GM13976 (cell line): ENCODE measurements around the gene PSMB2.
"Not testable (repeated sequence)": the region's sequence is repeated elsewhere in the genome, so short reads cannot be mapped to it uniquely, and the experiment has no call there.

Source experiments
- DNase-seq: peaks from one replicate; pipeline ENCODE4 v3.0.0; 2012; ENCODE audit warnings: low spot score
- CTCF ChIP-seq: IDR thresholded peaks from 2 replicates; pipeline ENCODE4 v1.5.1; 2012; ENCODE audit warnings: borderline replicate concordance, mild to moderate bottlenecking; ENCODE audit not compliant: insufficient read depth; ENCODE audit errors: extremely low read depth, missing control alignments, control extremely low read depth
- in situ Hi-C: fragments of 300-500 bp; cut with MboI; formaldehyde crosslinking; loops from one replicate; pipeline ENCODE4 v1.12.0; 2022; ENCODE audit warnings: low sequenced_read_pairs, mixed read lengths, inconsistent platforms; ENCODE audit not compliant: unreplicated experiment

The PSMB2 gene

GRCh38 chr1:35586808-35587207 lies 54.5 kb downstream of the PSMB2 start:
- TF ChIP-seq CTCF, result no peak
- DNase-seq, result no peak
- in situ Hi-C loops, result no loop called here

- in situ Hi-C loops, DNase-seq: not testable (repeated sequence)
Observed at GRCh38 chr1:35585805-35586204, 55.5 kb downstream of the PSMB2 start.

DNA sequence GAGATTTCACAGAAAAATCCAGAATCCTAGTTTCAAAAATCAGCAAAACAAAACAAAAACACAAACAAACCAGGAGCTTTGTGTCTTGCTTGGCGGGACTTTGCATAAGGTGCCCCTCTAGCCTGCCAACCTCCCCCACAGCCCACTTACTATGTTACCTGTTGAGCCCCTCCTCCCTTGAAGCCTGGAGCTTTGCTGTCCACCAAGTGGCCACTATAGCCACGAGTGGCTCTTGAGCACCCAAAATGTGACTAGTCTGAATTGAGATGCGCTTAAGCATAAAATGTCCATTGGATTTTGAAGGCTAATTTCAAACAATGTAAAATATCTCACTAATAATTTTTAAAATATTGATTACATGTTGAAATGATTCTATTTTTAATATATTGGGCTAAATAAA lies 56.0 kb downstream of the PSMB2 start:
- no peak for DNase-seq
- in situ Hi-C loops, result no loop called here
- TF ChIP-seq CTCF, result no peak

GRCh38 chr1:35581621-35582020 lies 59.7 kb downstream of the PSMB2 start:
- in situ Hi-C loops, DNase-seq: not testable (repeated sequence)

- in situ Hi-C loops, result no loop called here
- DNase-seq, result no peak
- TF ChIP-seq CTCF, result no peak
Observed at GRCh38 chr1:35580949-35581388, 60.4 kb downstream of the PSMB2 start.

- in situ Hi-C loops, result no loop called here
- DNase-seq, result peak; percentile 73
- peak; percentile 21 for TF ChIP-seq CTCF
Observed at GRCh38 chr1:35577071-35577998, 64.0 kb downstream of the PSMB2 start.

- in situ Hi-C loops, result not testable (repeated sequence)
Observed at GRCh38 chr1:35576766-35577070, 64.6 kb downstream of the PSMB2 start.

GRCh38 chr1:35576061-35576765 lies 65.1 kb downstream of the PSMB2 start:
- TF ChIP-seq CTCF, result no peak
- in situ Hi-C loops, result no loop called here
- no peak for DNase-seq

More at GRCh38 chr1:35576766-35577070, 64.6 kb downstream of the PSMB2 start:
- not testable (repeated sequence) for DNase-seq
